Activated CD4-positive, alpha-beta T cell treated with anti-CD3 and anti-CD28 coated beads, Interleukin-2, Interleukin-4, amounts not matched to agents 100 ng/mL and 50 ng/mL, durations not matched to agents 16 hours and 8 hours (primary cell): ENCODE measurements around the gene SLC39A11.
"Not testable (repeated sequence)": the region's sequence is repeated elsewhere in the genome, so short reads cannot be mapped to it uniquely, and the experiment has no call there.

ENCODE experiments used
- DNase-seq: peaks from one replicate; pipeline ENCODE4 v3.0.0-alpha.2; 2020; ENCODE audit warnings: low spot score

Gene SLC39A11

GRCh38 chr17:72786209-72786608, 306.3 kb downstream of the SLC39A11 start:
- DNase-seq, result no peak

- no peak for DNase-seq
Measured at GRCh38 chr17:72782985-72783701, 309.3 kb downstream of the SLC39A11 start.

- DNase-seq, result not testable (repeated sequence)
Measured at GRCh38 chr17:72782437-72782836, 310.1 kb downstream of the SLC39A11 start.

- no peak for DNase-seq
Measured at GRCh38 chr17:72778169-72779151, 314.0 kb downstream of the SLC39A11 start.

GRCh38 chr17:72775919-72776318, 316.6 kb downstream of the SLC39A11 start:
- no peak for DNase-seq

- DNase-seq, result no peak
Measured at GRCh38 chr17:72775237-72775636, 317.3 kb downstream of the SLC39A11 start.

- no peak for DNase-seq
Measured at GRCh38 chr17:72774236-72774635, 318.3 kb downstream of the SLC39A11 start.

- DNase-seq, result not testable (repeated sequence)
Measured at GRCh38 chr17:72773225-72773624, 319.3 kb downstream of the SLC39A11 start.

GRCh38 chr17:72772331-72772821, 320.1 kb downstream of the SLC39A11 start:
- no peak for DNase-seq

- DNase-seq, result no peak
Measured at GRCh38 chr17:72771734-72772133, 320.8 kb downstream of the SLC39A11 start.

GRCh38 chr17:72766761-72767356, 325.6 kb downstream of the SLC39A11 start:
- DNase-seq, result no peak

GRCh38 chr17:72765368-72766153, 326.9 kb downstream of the SLC39A11 start:
- DNase-seq, result no peak

GRCh38 chr17:72764632-72765041, 327.9 kb downstream of the SLC39A11 start:
- DNase-seq, result no peak

- DNase-seq, result no peak
Measured at GRCh38 chr17:72763981-72764380, 328.5 kb downstream of the SLC39A11 start.

GRCh38 chr17:72761893-72762575, 330.5 kb downstream of the SLC39A11 start:
- not testable (repeated sequence) for DNase-seq

- no peak for DNase-seq
Measured at GRCh38 chr17:72761431-72761830, 331.1 kb downstream of the SLC39A11 start.

- no peak for DNase-seq
Measured at GRCh38 chr17:72760368-72760767, 332.1 kb downstream of the SLC39A11 start.

- DNase-seq, result no peak
Measured at GRCh38 chr17:72759301-72759700, 333.2 kb downstream of the SLC39A11 start.

GRCh38 chr17:72756256-72756655, 336.2 kb downstream of the SLC39A11 start:
- DNase-seq, result no peak

GRCh38 chr17:72754513-72754912, 338.0 kb downstream of the SLC39A11 start:
- DNase-seq, result no peak

- DNase-seq, result no peak
Measured at GRCh38 chr17:72751746-72752145, 340.7 kb downstream of the SLC39A11 start.
